Activated B cell treated with CpG ODN at 0.5 μM for 24 hours (primary cell): ENCODE data around the gene ATF7IP. TPM values are rescaled to one million over a fixed set of nuclear protein-coding genes. Genes with fewer than 3 reads are reported as not detected.

ENCODE experiments used
- ATAC-seq: fragments of 200-7000 bp; cut with Tn5 transposase; one replicate; pipeline ENCODE4 v1.10.0; 2021; ENCODE audit warnings: low read depth, mild to moderate bottlenecking, moderate library complexity
- CTCF ChIA-PET: fragments of 350-600 bp; sonication (Branson Sonifier 250); formaldehyde crosslinking; loops from one replicate; lab custom pipeline; 2021; ENCODE audit warnings: antibody characterized with exemption; lab: Charles Lee
- POLR2A ChIA-PET: fragments of 350-600 bp; sonication (Branson Sonifier 250); formaldehyde crosslinking; loops from one replicate; lab custom pipeline; 2021; ENCODE audit warnings: antibody characterized with exemption; lab: Charles Lee
- DNase-seq: peaks from one replicate; pipeline ENCODE4 v3.0.0; 2022
- H3K27ac Mint-ChIP-seq: one replicate; pipeline ENCODE4 v1.8.0; 2020; ENCODE audit warnings: mixed read lengths
- H3K27me3 Mint-ChIP-seq: one replicate; pipeline ENCODE4 v1.8.0; 2021; ENCODE audit warnings: mixed read lengths
- H3K36me3 Mint-ChIP-seq: one replicate; pipeline ENCODE4 v1.8.0; 2021; ENCODE audit warnings: low read depth, mixed read lengths
- H3K4me1 Mint-ChIP-seq: one replicate; pipeline ENCODE4 v1.8.0; 2021; ENCODE audit warnings: mixed read lengths
- H3K4me3 Mint-ChIP-seq: one replicate; pipeline ENCODE4 v1.8.0; 2020; ENCODE audit warnings: mild to moderate bottlenecking, mixed read lengths
- H3K9me3 Mint-ChIP-seq: one replicate; pipeline ENCODE4 v1.8.0; 2020; ENCODE audit warnings: mixed read lengths
- intact Hi-C: fragments of 100-400 bp; cut with micrococcal nuclease; formaldehyde crosslinking; loops from one replicate; pipeline ENCODE4 v1.15.1; 2024
- total RNA-seq: library from RNA; stranded (reverse); gene quantifications from 2 replicates; pipeline ENCODE4 v1.2.3, GENCODE V29; 2022
- TF ChIP-seq, protein P1 (sequence below): fragments of 200-600 bp; IDR thresholded peaks from one replicate; pipeline ENCODE4 v1.8.0; 2022; ENCODE audit warnings: antibody characterized with exemption, mild to moderate bottlenecking

Gene ATF7IP
- total RNA-seq, 1 donor from 2014 or later = 153 TPM

DNA sequence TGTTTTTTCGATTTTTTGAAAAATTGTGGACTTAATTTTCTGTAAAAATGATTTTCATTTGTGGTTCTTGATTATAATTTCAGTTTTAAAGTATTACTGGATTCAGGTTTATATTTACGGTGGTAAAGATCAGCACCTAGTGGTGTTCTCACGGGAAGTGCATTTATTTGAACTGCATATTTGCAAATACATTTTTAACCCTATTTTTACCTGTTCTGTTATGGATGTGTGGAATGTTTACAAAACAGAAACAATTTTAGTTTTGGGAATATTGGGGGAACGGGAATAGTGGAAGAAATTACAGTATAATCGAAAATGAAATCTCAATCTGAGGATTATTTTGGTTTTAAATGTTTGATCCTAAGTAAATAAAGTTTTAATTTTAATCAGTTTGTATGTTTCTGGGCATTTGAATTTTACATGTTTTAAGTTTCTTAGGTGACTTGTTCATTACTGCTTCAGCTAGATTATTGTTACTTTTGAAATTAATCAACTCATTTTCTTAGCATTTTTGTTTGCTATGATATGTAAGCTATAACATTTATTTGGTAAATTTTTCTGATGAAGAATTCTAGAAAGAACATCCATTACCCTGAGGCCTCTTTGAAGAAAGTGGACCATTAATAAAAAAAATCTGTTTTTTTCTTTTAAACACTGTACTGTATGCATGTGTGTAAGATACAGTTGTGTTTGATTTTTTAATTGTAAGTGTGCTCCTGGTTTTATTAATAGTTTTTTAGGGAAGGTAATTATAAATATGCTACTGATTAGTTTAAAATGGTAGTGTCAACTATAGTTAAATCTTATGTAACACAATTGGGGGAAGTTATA is 942 bp downstream of the ATF7IP start:
- Mint-ChIP-seq H3K27ac (peak overlapping the region; percentile 97), H3K27me3 (no peaks in the 10 kb centered on the region), H3K4me1 (peaks cover 62% of the 10 kb centered on the region), H3K4me3 (peak overlapping the region; percentile 87), H3K9me3 (peaks cover 12% of the 10 kb centered on the region), H3K36me3 (peaks cover 52% of the 10 kb centered on the region)
- ATAC-seq = no peak
- CTCF ChIA-PET = interaction anchor here (0.7 to 2.7 kb wide), 27 partner anchors 10 to 350 kb away, joined by 3 to 58 read pairs (median 5); no protein-coding TSS in a partner anchor
- DNase-seq = no peak
- intact Hi-C loops = loop anchor here (1.0 to 10.0 kb wide), 11 partner anchors 10 to 1649 kb away; partner anchors contain the start of gene CDKN1B
- TF ChIP-seq, protein P1, sequence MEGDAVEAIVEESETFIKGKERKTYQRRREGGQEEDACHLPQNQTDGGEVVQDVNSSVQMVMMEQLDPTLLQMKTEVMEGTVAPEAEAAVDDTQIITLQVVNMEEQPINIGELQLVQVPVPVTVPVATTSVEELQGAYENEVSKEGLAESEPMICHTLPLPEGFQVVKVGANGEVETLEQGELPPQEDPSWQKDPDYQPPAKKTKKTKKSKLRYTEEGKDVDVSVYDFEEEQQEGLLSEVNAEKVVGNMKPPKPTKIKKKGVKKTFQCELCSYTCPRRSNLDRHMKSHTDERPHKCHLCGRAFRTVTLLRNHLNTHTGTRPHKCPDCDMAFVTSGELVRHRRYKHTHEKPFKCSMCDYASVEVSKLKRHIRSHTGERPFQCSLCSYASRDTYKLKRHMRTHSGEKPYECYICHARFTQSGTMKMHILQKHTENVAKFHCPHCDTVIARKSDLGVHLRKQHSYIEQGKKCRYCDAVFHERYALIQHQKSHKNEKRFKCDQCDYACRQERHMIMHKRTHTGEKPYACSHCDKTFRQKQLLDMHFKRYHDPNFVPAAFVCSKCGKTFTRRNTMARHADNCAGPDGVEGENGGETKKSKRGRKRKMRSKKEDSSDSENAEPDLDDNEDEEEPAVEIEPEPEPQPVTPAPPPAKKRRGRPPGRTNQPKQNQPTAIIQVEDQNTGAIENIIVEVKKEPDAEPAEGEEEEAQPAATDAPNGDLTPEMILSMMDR = no peak
- POLR2A ChIA-PET = interaction anchor here (0.6 to 3.2 kb wide), 42 partner anchors 8 to 590 kb away, joined by 3 to 105 read pairs (median 7); partner anchors contain the start of genes C12orf60 and WBP11

DNA sequence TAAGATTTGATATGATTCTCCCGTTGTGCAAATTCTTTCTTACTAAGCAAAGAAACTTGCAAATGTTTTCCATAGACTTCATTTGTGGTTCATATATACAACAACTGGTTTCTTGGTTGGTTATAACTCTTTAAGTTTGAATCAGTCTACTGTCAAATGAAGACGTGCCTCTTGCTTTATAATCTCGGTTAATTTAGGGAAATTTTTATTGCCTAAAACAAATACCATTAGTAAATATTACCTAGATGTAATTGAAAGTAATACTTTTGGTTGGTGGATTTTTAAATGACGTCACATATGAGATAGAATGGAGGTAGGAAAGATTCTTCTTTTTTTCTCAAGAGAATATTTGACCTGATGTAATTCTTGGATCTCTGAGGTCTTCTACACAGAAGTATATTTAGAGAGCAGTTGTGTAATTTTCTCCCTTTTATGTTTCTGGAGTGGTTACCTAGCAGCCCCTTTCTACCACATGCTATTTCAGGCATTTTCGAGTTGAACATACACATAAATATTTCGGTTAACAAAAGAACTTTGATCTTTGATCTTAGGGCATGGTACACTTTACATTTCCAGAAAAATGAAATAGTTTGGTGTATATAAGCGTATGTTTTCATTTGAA is 1.7 kb downstream of the ATF7IP start:
- Mint-ChIP-seq H3K4me3 (peak overlapping the region; percentile 87), H3K36me3 (peaks cover 55% of the 10 kb centered on the region), H3K9me3 (peaks cover 11% of the 10 kb centered on the region), H3K27me3 (no peaks in the 10 kb centered on the region), H3K27ac (peak overlapping the region; percentile 97), H3K4me1 (peaks cover 62% of the 10 kb centered on the region)
- no peak for DNase-seq
- CTCF ChIA-PET = interaction anchor here (0.9 to 2.7 kb wide), 8 partner anchors 28 to 256 kb away, joined by 3 to 58 read pairs (median 9); no protein-coding TSS in a partner anchor
- ATAC-seq = no peak
- TF ChIP-seq, protein P1 = no peak
- intact Hi-C loops = loop anchor here (1.0 to 10.0 kb wide), 8 partner anchors 9 to 1650 kb away; partner anchors contain the start of gene CDKN1B
- POLR2A ChIA-PET = interaction anchor here (0.6 to 3.2 kb wide), 11 partner anchors 18 to 403 kb away, joined by 3 to 105 read pairs (median 23); a partner anchor contains a TSS

DNA sequence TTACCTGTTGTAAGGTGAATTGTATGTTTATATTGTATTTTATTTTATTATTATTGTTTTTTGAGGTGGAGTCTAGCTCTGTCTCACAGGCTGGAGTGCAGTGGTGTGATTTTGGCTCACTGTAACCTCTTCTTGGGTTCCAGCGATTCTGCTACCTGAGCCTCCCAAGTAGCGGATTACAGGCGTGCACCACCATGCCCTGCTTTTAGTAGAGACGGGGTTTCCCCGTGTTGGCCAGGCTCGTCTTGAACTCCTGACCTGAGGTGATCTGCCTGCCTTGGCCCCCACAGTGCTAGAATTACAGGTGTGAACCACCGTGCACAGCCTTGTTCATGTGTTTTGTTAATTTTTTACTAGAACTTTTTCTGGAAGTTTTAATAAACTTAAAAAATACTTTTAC is 3.8 kb downstream of the ATF7IP start:
- ATAC-seq = no peak
- Mint-ChIP-seq H3K4me1 (peaks cover 70% of the 10 kb centered on the region), H3K4me3 (no peak overlapping the region), H3K27me3 (no peaks in the 10 kb centered on the region), H3K27ac (peak overlapping the region; percentile 50), H3K36me3 (peaks cover 63% of the 10 kb centered on the region), H3K9me3 (peaks cover 12% of the 10 kb centered on the region)
- TF ChIP-seq, protein P1 = no peak
- intact Hi-C loops = loop anchor here (5.0 to 10.0 kb wide), 5 partner anchors 215 to 1652 kb away; partner anchors contain the start of gene CDKN1B
- POLR2A ChIA-PET = interaction anchor here (1.0 to 1.2 kb wide), 2 partner anchors 116 to 130 kb away, joined by 3 to 9 read pairs; no protein-coding TSS in a partner anchor
- CTCF ChIA-PET = no interaction called here
- DNase-seq = no peak

DNA sequence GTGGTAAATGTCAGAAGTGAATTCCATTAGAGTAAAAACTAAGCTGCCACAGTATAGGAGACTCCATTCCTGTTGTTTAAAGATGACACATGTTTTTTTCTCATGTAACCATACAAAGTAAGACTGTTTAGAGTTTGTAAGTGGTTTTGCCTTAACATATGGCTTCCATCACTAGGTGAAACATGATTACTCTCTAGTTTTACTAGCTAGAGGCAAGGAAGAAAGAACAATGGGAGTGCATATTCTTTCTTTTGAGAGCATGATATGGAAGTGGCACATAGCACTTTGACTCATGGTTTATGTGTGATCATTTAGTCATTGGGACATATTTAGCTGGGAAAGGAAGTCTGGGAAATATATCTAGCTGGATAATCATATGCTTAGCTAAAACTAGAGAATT is 7.7 kb downstream of the ATF7IP start:
- ATAC-seq (no peak), DNase-seq (no peak)
- H3K4me3 Mint-ChIP-seq = no peak overlapping the region
- TF ChIP-seq, protein P1 = no peak
- H3K36me3 Mint-ChIP-seq = peaks cover 65% of the 10 kb centered on the region
- intact Hi-C loops = no loop called here
- peaks cover 9% of the 10 kb centered on the region for H3K9me3 Mint-ChIP-seq
- ChIA-PET CTCF (no interaction called here), POLR2A (interaction anchor here (0.5 to 1.3 kb wide), 4 partner anchors 9 to 152 kb away, joined by 4 read pairs; no protein-coding TSS in a partner anchor)
- no peaks in the 10 kb centered on the region for H3K27me3 Mint-ChIP-seq
- H3K27ac Mint-ChIP-seq = peak overlapping the region; percentile 68
- H3K4me1 Mint-ChIP-seq = peaks cover 61% of the 10 kb centered on the region
